ENCODE data around the gene TRERF1.

Gene TRERF1

GRCh38 chr6:42239736-42240375, 211.9 kb downstream of the TRERF1 start:
- Histone ChIP-seq H3K9me2 (ENCODE audit: low read depth, low read length) (no peaks in the 10 kb centered on the region), H3K9ac (ENCODE audit: low read length) (no peak overlapping the region), H3K4me3 (ENCODE audit: low read depth, low read length, poor library complexity, severe bottlenecking) (no peak overlapping the region), H3K4me2 (ENCODE audit: low read length) (no peak overlapping the region), H3K79me2 (ENCODE audit: insufficient read depth, low read length) (no peaks in the 10 kb centered on the region), H4K20me1 (ENCODE audit: insufficient read depth, low read length) (no peaks in the 10 kb centered on the region), H3K4me1 (ENCODE audit: insufficient read depth, low read length, severe bottlenecking) (no peaks in the 10 kb centered on the region), H3K27me3 (ENCODE audit: insufficient read depth, low read length) (peaks cover under 1% of the 10 kb centered on the region; the same call in 1 of the 2 replicates), H3F3A (ENCODE audit: insufficient read depth, low read length) (no peaks in the 10 kb centered on the region), H3K27ac (ENCODE audit: low read depth, low read length, poor library complexity, severe bottlenecking) (no peak overlapping the region), H2AFZ (ENCODE audit: low read length) (no peak overlapping the region), H3K9me3 (ENCODE audit: low read length) (no peaks in the 10 kb centered on the region), H3K36me3 (ENCODE audit: insufficient read depth, low read length) (no peaks in the 10 kb centered on the region)
- TF ChIP-seq EZH2 (IDR thresholded peaks at IDR 0.05; ENCODE audit: borderline replicate concordance, low read length) (no peak), CTCF (IDR thresholded peaks at IDR 0.05; ENCODE audit: low read length) (no peak)

GRCh38 chr6:42239333-42239732, 212.4 kb downstream of the TRERF1 start:
- H3K36me3 ChIP-seq (ENCODE audit: insufficient read depth, low read length) = no peaks in the 10 kb centered on the region
- H3K27ac ChIP-seq (ENCODE audit: low read depth, low read length, poor library complexity, severe bottlenecking) = no peak overlapping the region

DNA sequence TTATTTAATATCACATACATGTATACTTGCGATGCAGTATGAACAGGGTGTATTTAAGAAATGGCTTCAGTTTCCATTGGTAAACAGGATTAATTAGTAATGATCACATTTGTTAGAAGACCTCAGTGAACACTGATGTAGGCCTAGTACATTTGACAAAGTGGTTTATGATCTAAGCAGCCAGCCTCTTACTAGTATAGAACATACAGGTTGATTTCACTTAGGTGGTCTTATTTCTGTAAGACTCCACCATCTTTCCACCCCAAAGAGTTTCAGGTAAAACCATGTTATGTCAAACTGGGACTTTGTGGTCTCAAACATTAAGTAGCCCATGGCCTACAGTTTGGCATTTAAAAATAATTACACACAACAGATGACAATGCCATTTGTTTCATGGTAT, 213.9 kb downstream of the TRERF1 start:
- Histone ChIP-seq H3K9me3 (ENCODE audit: low read length) (no peaks in the 10 kb centered on the region), H3K9ac (ENCODE audit: low read length) (no peak overlapping the region), H3F3A (ENCODE audit: insufficient read depth, low read length) (no peaks in the 10 kb centered on the region), H3K4me2 (ENCODE audit: low read length) (no peak overlapping the region), H2AFZ (ENCODE audit: low read length) (no peak overlapping the region), H3K27me3 (ENCODE audit: insufficient read depth, low read length) (no peaks in the 10 kb centered on the region), H3K27ac (ENCODE audit: low read depth, low read length, poor library complexity, severe bottlenecking) (no peak overlapping the region), H3K79me2 (ENCODE audit: insufficient read depth, low read length) (no peaks in the 10 kb centered on the region), H4K20me1 (ENCODE audit: insufficient read depth, low read length) (no peaks in the 10 kb centered on the region), H3K4me1 (ENCODE audit: insufficient read depth, low read length, severe bottlenecking) (no peaks in the 10 kb centered on the region), H3K36me3 (ENCODE audit: insufficient read depth, low read length) (no peaks in the 10 kb centered on the region), H3K4me3 (ENCODE audit: low read depth, low read length, poor library complexity, severe bottlenecking) (no peak overlapping the region), H3K9me2 (ENCODE audit: low read depth, low read length) (no peaks in the 10 kb centered on the region)
- no peak for TF ChIP-seq CTCF (IDR thresholded peaks at IDR 0.05; ENCODE audit: low read length)
- no peak for TF ChIP-seq EZH2 (IDR thresholded peaks at IDR 0.05; ENCODE audit: borderline replicate concordance, low read length)

More at GRCh38 chr6:42239333-42239732, 212.4 kb downstream of the TRERF1 start:
- Histone ChIP-seq H3K4me1 (ENCODE audit: insufficient read depth, low read length, severe bottlenecking) (no peaks in the 10 kb centered on the region), H3K27me3 (ENCODE audit: insufficient read depth, low read length) (no peaks in the 10 kb centered on the region), H2AFZ (ENCODE audit: low read length) (no peak overlapping the region), H3K4me3 (ENCODE audit: low read depth, low read length, poor library complexity, severe bottlenecking) (no peak overlapping the region), H3K79me2 (ENCODE audit: insufficient read depth, low read length) (no peaks in the 10 kb centered on the region), H3K9ac (ENCODE audit: low read length) (no peak overlapping the region), H3K9me2 (ENCODE audit: low read depth, low read length) (no peaks in the 10 kb centered on the region), H3F3A (ENCODE audit: insufficient read depth, low read length) (no peaks in the 10 kb centered on the region), H3K9me3 (ENCODE audit: low read length) (no peaks in the 10 kb centered on the region), H3K4me2 (ENCODE audit: low read length) (no peak overlapping the region), H4K20me1 (ENCODE audit: insufficient read depth, low read length) (no peaks in the 10 kb centered on the region)
- no peak for TF ChIP-seq EZH2 (IDR thresholded peaks at IDR 0.05; ENCODE audit: borderline replicate concordance, low read length)
- TF ChIP-seq CTCF (IDR thresholded peaks at IDR 0.05; ENCODE audit: low read length) = no peak

Data from OCI-LY1 (cell line).